Measurements from ENCODE around the gene CYB5RL.
A peak's percentile ranks its signal among the peaks of the same experiment; 100 is the strongest.
"Not testable (repeated sequence)": the region's sequence is repeated elsewhere in the genome, so short reads cannot be mapped to it uniquely, and the experiment has no call there.

Gene CYB5RL

GRCh38 chr1:54167422-54168139 lies 32.2 kb downstream of the CYB5RL start:
- POLR2A ChIA-PET (ENCODE audit: low non-redundant PET) = no interaction called here
- CTCF ChIA-PET = interaction anchor here (1.1 kb wide), 1 partner anchor 12 kb away, joined by 4 read pairs; no protein-coding TSS in a partner anchor
- peak overlapping the region; percentile 90 for H3K27ac ChIP-seq
- peak; percentile 92 for DNase-seq (ENCODE audit: low spot score)
- no peak for TF ChIP-seq CTCF (conservative IDR thresholded peaks at IDR 0.05; ENCODE audit: low read depth)

- CTCF ChIA-PET = interaction anchor here (0.6 kb wide), 1 partner anchor 695 kb away, joined by 3 read pairs; no protein-coding TSS in a partner anchor
- DNase-seq (ENCODE audit: low spot score); POLR2A ChIA-PET (ENCODE audit: low non-redundant PET); H3K27ac ChIP-seq: not testable (repeated sequence)
Observed at GRCh38 chr1:54166357-54166756, 33.5 kb downstream of the CYB5RL start.

GRCh38 chr1:54165146-54165545 lies 34.7 kb downstream of the CYB5RL start:
- POLR2A ChIA-PET (ENCODE audit: low non-redundant PET) = no interaction called here
- DNase-seq (ENCODE audit: low spot score) = no peak
- CTCF ChIA-PET = no interaction called here
- no peak overlapping the region for H3K27ac ChIP-seq
- no peak for TF ChIP-seq CTCF (conservative IDR thresholded peaks at IDR 0.05; ENCODE audit: low read depth)

- DNase-seq (ENCODE audit: low spot score) = no peak
- no peak for TF ChIP-seq CTCF (conservative IDR thresholded peaks at IDR 0.05; ENCODE audit: low read depth)
- ChIA-PET CTCF (interaction anchor here (0.6 kb wide), 1 partner anchor 52 kb away, joined by 3 read pairs; no protein-coding TSS in a partner anchor), POLR2A (ENCODE audit: low non-redundant PET) (no interaction called here)
- no peak overlapping the region for H3K27ac ChIP-seq
Observed at GRCh38 chr1:54163573-54163972, 36.3 kb downstream of the CYB5RL start.

GRCh38 chr1:54163051-54163450 lies 36.8 kb downstream of the CYB5RL start:
- no peak for TF ChIP-seq CTCF (conservative IDR thresholded peaks at IDR 0.05; ENCODE audit: low read depth)
- H3K27ac ChIP-seq = no peak overlapping the region
- ChIA-PET CTCF (interaction anchor here (0.6 kb wide), 1 partner anchor 52 kb away, joined by 3 read pairs; no protein-coding TSS in a partner anchor), POLR2A (ENCODE audit: low non-redundant PET) (no interaction called here)
- DNase-seq (ENCODE audit: low spot score) = no peak

GRCh38 chr1:54161495-54162168 lies 38.2 kb downstream of the CYB5RL start:
- ChIA-PET POLR2A (ENCODE audit: low non-redundant PET) (interaction anchor here (0.6 kb wide), 1 partner anchor 37 kb away, joined by 3 read pairs; no protein-coding TSS in a partner anchor), CTCF (no interaction called here)
- no peak for DNase-seq (ENCODE audit: low spot score)
- H3K27ac ChIP-seq = no peak overlapping the region
- TF ChIP-seq CTCF (conservative IDR thresholded peaks at IDR 0.05; ENCODE audit: low read depth) = no peak

GRCh38 chr1:54160351-54160750 lies 39.5 kb downstream of the CYB5RL start:
- no peak for DNase-seq (ENCODE audit: low spot score)
- POLR2A ChIA-PET (ENCODE audit: low non-redundant PET) = no interaction called here
- CTCF ChIA-PET = no interaction called here
- no peak for TF ChIP-seq CTCF (conservative IDR thresholded peaks at IDR 0.05; ENCODE audit: low read depth)
- H3K27ac ChIP-seq = no peak overlapping the region
